Liver (tissue), 9 donors: Measurements from ENCODE around the gene NAT10. TPM values are rescaled to one million over a fixed set of nuclear protein-coding genes. Genes with fewer than 3 reads are reported as not detected.

ENCODE experiments used
- DNase-seq: peaks from one replicate; pipeline ENCODE4 v3.0.0-alpha.2; 2017; ENCODE audit warnings: low spot score
- H3K27ac ChIP-seq, 2 donors: one replicate each; pipeline ENCODE4 v1.7.0; 2013; ENCODE audit warnings: inconsistent platforms in 2 of 2, low read length in 2 of 2, control low read depth in 1 of 2, low read depth in 1 of 2, mild to moderate bottlenecking in 1 of 2
- H3K27me3 ChIP-seq, 4 donors: one replicate each; pipeline versions ENCODE4 v1.6.1 to v1.7.0; 2013; ENCODE audit warnings: low read length in 3 of 4, inconsistent platforms in 1 of 4, mild to moderate bottlenecking in 1 of 4, moderate library complexity in 1 of 4; ENCODE audit not compliant: control insufficient read depth in 4 of 4, insufficient read depth in 4 of 4
- H3K36me3 ChIP-seq, 4 donors: one replicate each; pipeline versions ENCODE4 v1.6.1 to v1.7.0; 2013; ENCODE audit warnings: low read length in 3 of 4, mild to moderate bottlenecking in 3 of 4, low read depth in 1 of 4, moderate library complexity in 1 of 4; ENCODE audit not compliant: control insufficient read depth in 4 of 4, insufficient read depth in 3 of 4
- H3K4me1 ChIP-seq, 4 donors: one replicate each; pipeline versions ENCODE4 v1.6.1 to v1.7.0; 2013; ENCODE audit warnings: low read length in 3 of 4, mild to moderate bottlenecking in 3 of 4, moderate library complexity in 1 of 4; ENCODE audit not compliant: control insufficient read depth in 4 of 4, insufficient read depth in 4 of 4
- H3K4me3 ChIP-seq, 3 donors: one replicate each; pipeline versions ENCODE4 v1.6.1 to v1.7.0; 2013; ENCODE audit warnings: low read length in 3 of 3, control low read depth in 1 of 3, low read depth in 1 of 3, mild to moderate bottlenecking in 1 of 3
- H3K9ac ChIP-seq, 2 donors: one replicate each; pipeline ENCODE4 v1.7.0; 2013; ENCODE audit warnings: low read length in 2 of 2, mild to moderate bottlenecking in 2 of 2, moderate library complexity in 2 of 2, control low read depth in 1 of 2, low read depth in 1 of 2
- H3K9me3 ChIP-seq, 4 donors: one replicate each; pipeline versions ENCODE4 v1.6.1 to v1.7.0; 2013; ENCODE audit warnings: low read length in 3 of 4; ENCODE audit not compliant: control insufficient read depth in 4 of 4
- ATF3 ChIP-seq: IDR thresholded peaks from 2 replicates; pipeline ENCODE4 v1.6.1; 2016; ENCODE audit warnings: antibody characterized with exemption
- CTCF ChIP-seq: fragments of 150-350 bp; IDR thresholded peaks from 2 replicates; pipeline ENCODE4 v1.5.1; 2017; ENCODE audit warnings: improper control_type of control experiment, low read depth, low read length; ENCODE audit not compliant: missing input control
- EGR1 ChIP-seq, 2 donors: IDR thresholded peaks; 2 replicates each; pipeline ENCODE4 v1.6.1; 2016 to 2018; ENCODE audit warnings: antibody characterized with exemption in 2 of 2, low read depth in 2 of 2
- FOXA1 ChIP-seq: IDR thresholded peaks from 2 replicates; pipeline ENCODE4 v1.6.1; 2016; ENCODE audit warnings: antibody characterized with exemption
- FOXA2 ChIP-seq: IDR thresholded peaks from 2 replicates; pipeline ENCODE4 v1.6.1; 2016; ENCODE audit warnings: antibody characterized with exemption
- GABPA ChIP-seq, 2 donors: IDR thresholded peaks in 1 of 2; conservative IDR thresholded peaks in 1 of 2; 2 replicates each; pipeline ENCODE4 v1.6.1; 2016; ENCODE audit warnings: antibody characterized with exemption in 2 of 2, mild to moderate bottlenecking in 1 of 2, moderate library complexity in 1 of 2
- HNF4A ChIP-seq, 2 donors: conservative IDR thresholded peaks; 2 replicates each; pipeline ENCODE4 v1.6.1; 2016; ENCODE audit warnings: antibody characterized with exemption in 2 of 2, mild to moderate bottlenecking in 2 of 2
- HNF4G ChIP-seq: IDR thresholded peaks from 2 replicates; pipeline ENCODE4 v1.6.1; 2016; ENCODE audit warnings: antibody characterized with exemption
- JUND ChIP-seq, 2 donors: IDR thresholded peaks; 2 replicates each; pipeline ENCODE4 v1.6.1; 2016; ENCODE audit warnings: antibody characterized with exemption in 2 of 2
- MAX ChIP-seq: IDR thresholded peaks from 2 replicates; pipeline ENCODE4 v1.6.1; 2016; ENCODE audit warnings: antibody characterized with exemption
- NR2F2 ChIP-seq: IDR thresholded peaks from 2 replicates; pipeline ENCODE4 v1.6.1; 2016; ENCODE audit warnings: antibody characterized with exemption
- RAD21 ChIP-seq, 2 donors: IDR thresholded peaks; 2 replicates each; pipeline ENCODE4 v1.6.1; 2016; ENCODE audit warnings: antibody characterized with exemption in 2 of 2, mild to moderate bottlenecking in 2 of 2
- REST ChIP-seq: IDR thresholded peaks from 2 replicates; pipeline ENCODE4 v1.6.1; 2016; ENCODE audit warnings: antibody characterized with exemption, mild to moderate bottlenecking
- RXRA ChIP-seq, 2 donors: IDR thresholded peaks; 2 replicates each; pipeline ENCODE4 v1.6.1; 2017 to 2018; ENCODE audit warnings: antibody characterized with exemption in 2 of 2, mild to moderate bottlenecking in 1 of 2
- SP1 ChIP-seq: IDR thresholded peaks from 2 replicates; pipeline ENCODE4 v1.6.1; 2018; ENCODE audit warnings: antibody characterized with exemption, mild to moderate bottlenecking
- TAF1 ChIP-seq: conservative IDR thresholded peaks from 2 replicates; pipeline ENCODE4 v1.6.1; 2016; ENCODE audit warnings: antibody characterized with exemption, mild to moderate bottlenecking
- YY1 ChIP-seq: IDR thresholded peaks from 2 replicates; pipeline ENCODE4 v1.6.1; 2016; ENCODE audit warnings: antibody characterized with exemption, mild to moderate bottlenecking
- ZBTB33 ChIP-seq: IDR thresholded peaks from 2 replicates; pipeline ENCODE4 v1.6.1; 2016; ENCODE audit warnings: antibody characterized with exemption
- WGBS: extraction: QIAGEN DNeasy Blood & Tissue Kit; methylation state at CpG from one replicate; pipeline ENCODE4 v1.1.7; 2013; 5-methylcytosine and 5-hydroxymethylcytosine counted together
- polyA plus RNA-seq, 2 donors: library from polyadenylated mRNA; stranded (reverse) in 1 of 2; unstranded in 1 of 2; fragments of 200-250 nt in 1 of 2; fragments of >200 nt in 1 of 2; fragmentation: Nextera tagmentation in 1 of 2; extraction: Ambion mirVana in 1 of 2; gene quantifications; one replicate each; pipeline versions ENCODE4 v1.2.1 to v1.2.3, GENCODE V29; 2013 to 2015
- total RNA-seq, 2 donors: library from RNA; depleted of rRNA; stranded (reverse); fragments of >200 nt; gene quantifications; one replicate each; pipeline ENCODE4 v1.2.3, GENCODE V29; 2014
- donor health status: healthy.
- donor health status: healthy.
- donor health status: healthy.
- donor health status: healthy.
- donor health status: healthy.

NAT10 gene
- total and polyA plus RNA-seq, 4 donors: 9.1 to 14.0 (median 13.5) TPM

- DNase-seq: no peak
- Histone ChIP-seq H3K27me3 (no peaks in the 10 kb centered on the region), H3K36me3 (no peaks in the 10 kb centered on the region), H3K9me3 (no peaks in the 10 kb centered on the region), H3K4me3 (no peak overlapping the region), H3K4me1 (peaks cover 0 to 16% (median 2%) of the 10 kb centered on the region in 4 donors), H3K9ac (no peak overlapping the region), H3K27ac (no peak overlapping the region)
- WGBS: 91% methylated on average over 2 of the region's 2 CpGs
- TF ChIP-seq YY1 (no peak), RXRA (IDR thresholded peaks at IDR 0.05) (no peak), FOXA1 (no peak), RAD21 (IDR thresholded peaks at IDR 0.05) (no peak), EGR1 (IDR thresholded peaks at IDR 0.05; ENCODE audit: low read depth in 2 of 2) (no peak), FOXA2 (no peak), GABPA (IDR thresholded peaks at IDR 0.05 in 1 of 2, conservative IDR thresholded peaks at IDR 0.05 in 1 of 2) (no peak), HNF4G (no peak), REST (no peak), JUND (IDR thresholded peaks at IDR 0.05) (no peak), ZBTB33 (no peak), ATF3 (no peak), NR2F2 (no peak), CTCF (no peak), MAX (no peak), SP1 (no peak), TAF1 (no peak), HNF4A (conservative IDR thresholded peaks at IDR 0.05) (no peak)
Observed at GRCh38 chr11:34182425-34182824, 77.0 kb downstream of the NAT10 start.
